Measurements from ENCODE around the gene CTTNBP2. TPM values are rescaled to one million over a fixed set of nuclear protein-coding genes. Genes with fewer than 3 reads are reported as not detected.

The CTTNBP2 gene
- total and polyA plus RNA-seq, 10 of the 15 experiments (the other 5 are each of a cell fraction or from before 2014, with no cell fraction given), result 0.04 to 0.43 TPM; not detected in 8

DNA sequence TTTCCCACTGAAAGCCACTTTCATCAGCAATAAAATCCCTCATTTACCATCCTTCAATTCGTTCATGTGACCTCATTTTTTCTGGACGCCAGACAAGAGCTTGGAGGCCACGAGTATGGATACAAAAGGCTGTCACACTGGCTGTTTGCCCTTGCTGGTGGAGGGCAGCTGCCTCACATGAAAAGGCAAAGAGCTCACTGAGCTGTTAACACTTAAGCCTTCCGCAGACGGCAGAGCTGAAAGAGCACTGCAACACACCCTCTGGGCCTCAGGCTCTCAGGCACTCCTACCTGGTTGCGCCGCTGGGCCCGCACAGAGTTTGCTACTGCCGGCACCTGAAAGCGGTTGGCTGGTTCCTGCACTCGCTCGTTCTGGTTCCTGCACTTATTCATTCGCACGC, 199.9 kb downstream of the CTTNBP2 start:
- Histone ChIP-seq H3K9me3 (replicated peaks; ENCODE audit: control insufficient read depth, insufficient read depth, low read length) (no peaks in the 10 kb centered on the region), H3K4me2 (ENCODE audit: control insufficient read depth, insufficient read depth) (no peak overlapping the region), H3K4me1 (ENCODE audit: control insufficient read depth, insufficient read depth, low read length) (no peaks in the 10 kb centered on the region), H3K36me3 (ENCODE audit: control insufficient read depth in 2 of 2, insufficient read depth in 2 of 2, low read length in 1 of 2) (no peaks in the 10 kb centered on the region; a peak in 1 of 4 replicates), H3K9ac (ENCODE audit: control insufficient read depth, insufficient read depth, low read length) (no peak overlapping the region), H2AFZ (ENCODE audit: control insufficient read depth, low read depth, low read length) (no peak overlapping the region), H3K4me3 (no peak overlapping the region), H4K20me1 (ENCODE audit: control insufficient read depth, insufficient read depth) (no peaks in the 10 kb centered on the region), H3K79me2 (ENCODE audit: control insufficient read depth, insufficient read depth, low read length) (no peaks in the 10 kb centered on the region), H3K27me3 (replicated peaks in 1 of 2; ENCODE audit: control insufficient read depth in 2 of 2, insufficient read depth in 2 of 2, low read length in 1 of 2) (no peaks in the 10 kb centered on the region; a peak in 1 of 4 replicates), H3K27ac (ENCODE audit: control insufficient read depth, insufficient read depth) (no peak overlapping the region)
- 60% methylated on average over 14 of the region's 14 CpGs for WGBS (ENCODE audit: insufficient coverage, insufficient replicate concordance, low lambda C conversion rate, missing lambda C conversion rate)
- ChIA-PET POLR2A (no interaction called here), SMC1A (ENCODE audit: uncharacterized antibody, unreplicated experiment) (interaction anchor here (0.9 to 2.6 kb wide), 15 partner anchors 12 to 480 kb away, joined by 3 to 30 read pairs (median 3); no protein-coding TSS in a partner anchor), RAD21 (ENCODE audit: unreplicated experiment) (interaction anchor here (1.3 to 4.0 kb wide), 7 partner anchors 43 to 273 kb away, joined by 3 to 22 read pairs (median 12); no protein-coding TSS in a partner anchor), CTCF (interaction anchor here (0.7 to 7.5 kb wide), 21 partner anchors 9 to 275 kb away, joined by 3 to 88 read pairs (median 4); no protein-coding TSS in a partner anchor)
- no peak for DNase-seq (ENCODE audit: low read depth, low spot score)
- no TSS peak for BruUV-seq (replicated peaks)
- in situ Hi-C loops (cut with MboI), result no loop called here
- FAIRE-seq, result no peak
- intact Hi-C loops (cut with micrococcal nuclease; ENCODE audit: unreplicated experiment), result no loop called here
- no peak for ATAC-seq
- TF ChIP-seq CHD1 (IDR thresholded peaks at IDR 0.05; ENCODE audit: low read depth, low read length), result no peak
- TF ChIP-seq, protein P1, sequence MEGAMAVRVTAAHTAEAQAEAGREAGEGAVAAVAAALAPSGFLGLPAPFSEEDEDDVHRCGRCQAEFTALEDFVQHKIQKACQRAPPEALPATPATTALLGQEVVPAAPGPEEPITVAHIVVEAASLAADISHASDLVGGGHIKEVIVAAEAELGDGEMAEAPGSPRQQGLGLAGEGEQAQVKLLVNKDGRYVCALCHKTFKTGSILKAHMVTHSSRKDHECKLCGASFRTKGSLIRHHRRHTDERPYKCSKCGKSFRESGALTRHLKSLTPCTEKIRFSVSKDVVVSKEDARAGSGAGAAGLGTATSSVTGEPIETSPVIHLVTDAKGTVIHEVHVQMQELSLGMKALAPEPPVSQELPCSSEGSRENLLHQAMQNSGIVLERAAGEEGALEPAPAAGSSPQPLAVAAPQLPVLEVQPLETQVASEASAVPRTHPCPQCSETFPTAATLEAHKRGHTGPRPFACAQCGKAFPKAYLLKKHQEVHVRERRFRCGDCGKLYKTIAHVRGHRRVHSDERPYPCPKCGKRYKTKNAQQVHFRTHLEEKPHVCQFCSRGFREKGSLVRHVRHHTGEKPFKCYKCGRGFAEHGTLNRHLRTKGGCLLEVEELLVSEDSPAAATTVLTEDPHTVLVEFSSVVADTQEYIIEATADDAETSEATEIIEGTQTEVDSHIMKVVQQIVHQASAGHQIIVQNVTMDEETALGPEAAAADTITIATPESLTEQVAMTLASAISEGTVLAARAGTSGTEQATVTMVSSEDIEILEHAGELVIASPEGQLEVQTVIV (IDR thresholded peaks at IDR 0.05; ENCODE audit: borderline replicate concordance, partially characterized antibody), result no peak
- TF ChIP-seq TBL1XR1 (IDR thresholded peaks at IDR 0.05; ENCODE audit: low read depth, low read length), result no peak
- TF ChIP-seq, protein P2, sequence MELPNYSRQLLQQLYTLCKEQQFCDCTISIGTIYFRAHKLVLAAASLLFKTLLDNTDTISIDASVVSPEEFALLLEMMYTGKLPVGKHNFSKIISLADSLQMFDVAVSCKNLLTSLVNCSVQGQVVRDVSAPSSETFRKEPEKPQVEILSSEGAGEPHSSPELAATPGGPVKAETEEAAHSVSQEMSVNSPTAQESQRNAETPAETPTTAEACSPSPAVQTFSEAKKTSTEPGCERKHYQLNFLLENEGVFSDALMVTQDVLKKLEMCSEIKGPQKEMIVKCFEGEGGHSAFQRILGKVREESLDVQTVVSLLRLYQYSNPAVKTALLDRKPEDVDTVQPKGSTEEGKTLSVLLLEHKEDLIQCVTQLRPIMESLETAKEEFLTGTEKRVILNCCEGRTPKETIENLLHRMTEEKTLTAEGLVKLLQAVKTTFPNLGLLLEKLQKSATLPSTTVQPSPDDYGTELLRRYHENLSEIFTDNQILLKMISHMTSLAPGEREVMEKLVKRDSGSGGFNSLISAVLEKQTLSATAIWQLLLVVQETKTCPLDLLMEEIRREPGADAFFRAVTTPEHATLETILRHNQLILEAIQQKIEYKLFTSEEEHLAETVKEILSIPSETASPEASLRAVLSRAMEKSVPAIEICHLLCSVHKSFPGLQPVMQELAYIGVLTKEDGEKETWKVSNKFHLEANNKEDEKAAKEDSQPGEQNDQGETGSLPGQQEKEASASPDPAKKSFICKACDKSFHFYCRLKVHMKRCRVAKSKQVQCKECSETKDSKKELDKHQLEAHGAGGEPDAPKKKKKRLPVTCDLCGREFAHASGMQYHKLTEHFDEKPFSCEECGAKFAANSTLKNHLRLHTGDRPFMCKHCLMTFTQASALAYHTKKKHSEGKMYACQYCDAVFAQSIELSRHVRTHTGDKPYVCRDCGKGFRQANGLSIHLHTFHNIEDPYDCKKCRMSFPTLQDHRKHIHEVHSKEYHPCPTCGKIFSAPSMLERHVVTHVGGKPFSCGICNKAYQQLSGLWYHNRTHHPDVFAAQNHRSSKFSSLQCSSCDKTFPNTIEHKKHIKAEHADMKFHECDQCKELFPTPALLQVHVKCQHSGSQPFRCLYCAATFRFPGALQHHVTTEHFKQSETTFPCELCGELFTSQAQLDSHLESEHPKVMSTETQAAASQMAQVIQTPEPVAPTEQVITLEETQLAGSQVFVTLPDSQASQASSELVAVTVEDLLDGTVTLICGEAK (IDR thresholded peaks at IDR 0.05; ENCODE audit: borderline replicate concordance), result no peak
- no peak for TF ChIP-seq TARDBP (IDR thresholded peaks at IDR 0.05; ENCODE audit: borderline replicate concordance)
- no peak for TF ChIP-seq BACH1 (IDR thresholded peaks at IDR 0.05; ENCODE audit: borderline replicate concordance)
- TF ChIP-seq, protein P3, sequence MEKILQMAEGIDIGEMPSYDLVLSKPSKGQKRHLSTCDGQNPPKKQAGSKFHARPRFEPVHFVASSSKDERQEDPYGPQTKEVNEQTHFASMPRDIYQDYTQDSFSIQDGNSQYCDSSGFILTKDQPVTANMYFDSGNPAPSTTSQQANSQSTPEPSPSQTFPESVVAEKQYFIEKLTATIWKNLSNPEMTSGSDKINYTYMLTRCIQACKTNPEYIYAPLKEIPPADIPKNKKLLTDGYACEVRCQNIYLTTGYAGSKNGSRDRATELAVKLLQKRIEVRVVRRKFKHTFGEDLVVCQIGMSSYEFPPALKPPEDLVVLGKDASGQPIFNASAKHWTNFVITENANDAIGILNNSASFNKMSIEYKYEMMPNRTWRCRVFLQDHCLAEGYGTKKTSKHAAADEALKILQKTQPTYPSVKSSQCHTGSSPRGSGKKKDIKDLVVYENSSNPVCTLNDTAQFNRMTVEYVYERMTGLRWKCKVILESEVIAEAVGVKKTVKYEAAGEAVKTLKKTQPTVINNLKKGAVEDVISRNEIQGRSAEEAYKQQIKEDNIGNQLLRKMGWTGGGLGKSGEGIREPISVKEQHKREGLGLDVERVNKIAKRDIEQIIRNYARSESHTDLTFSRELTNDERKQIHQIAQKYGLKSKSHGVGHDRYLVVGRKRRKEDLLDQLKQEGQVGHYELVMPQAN (conservative IDR thresholded peaks at IDR 0.05), result no peak
- TF ChIP-seq ZNF274 (IDR thresholded peaks at IDR 0.05; ENCODE audit: insufficient read depth, insufficient read length), result no peak
- TF ChIP-seq YBX1 (IDR thresholded peaks at IDR 0.05), result no peak
- TF ChIP-seq EZH2 (IDR thresholded peaks at IDR 0.05; ENCODE audit: borderline replicate concordance, control insufficient read depth, low read depth, low read length), result no peak
- TF ChIP-seq, protein P4, sequence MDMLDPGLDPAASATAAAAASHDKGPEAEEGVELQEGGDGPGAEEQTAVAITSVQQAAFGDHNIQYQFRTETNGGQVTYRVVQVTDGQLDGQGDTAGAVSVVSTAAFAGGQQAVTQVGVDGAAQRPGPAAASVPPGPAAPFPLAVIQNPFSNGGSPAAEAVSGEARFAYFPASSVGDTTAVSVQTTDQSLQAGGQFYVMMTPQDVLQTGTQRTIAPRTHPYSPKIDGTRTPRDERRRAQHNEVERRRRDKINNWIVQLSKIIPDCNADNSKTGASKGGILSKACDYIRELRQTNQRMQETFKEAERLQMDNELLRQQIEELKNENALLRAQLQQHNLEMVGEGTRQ (IDR thresholded peaks at IDR 0.05; ENCODE audit: borderline replicate concordance, low read depth, low read length), result no peak
- no peak for TF ChIP-seq FOXM1 (IDR thresholded peaks at IDR 0.05; ENCODE audit: low read depth, low read length)
- TF ChIP-seq, protein P5, sequence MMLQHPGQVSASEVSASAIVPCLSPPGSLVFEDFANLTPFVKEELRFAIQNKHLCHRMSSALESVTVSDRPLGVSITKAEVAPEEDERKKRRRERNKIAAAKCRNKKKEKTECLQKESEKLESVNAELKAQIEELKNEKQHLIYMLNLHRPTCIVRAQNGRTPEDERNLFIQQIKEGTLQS (IDR thresholded peaks at IDR 0.05; ENCODE audit: borderline replicate concordance, extremely low read depth, low read depth, low read length), result no peak
